Measurements from ENCODE around the gene RUNX3.

GRCh38 chr1:24914226-24915069 is 15.6 kb downstream of the RUNX3 start:
- TF ChIP-seq CTCF (IDR thresholded peaks at IDR 0.05; ENCODE audit: low read length): no peak
- TF ChIP-seq EZH2phosphoT487 (IDR thresholded peaks at IDR 0.05; ENCODE audit: low read length): no peak
- no peak for TF ChIP-seq EZH2 (optimal IDR thresholded peaks at IDR 0.05; ENCODE audit: low read depth, low read length)
